ENCODE results near the gene NECAB3. TPM values are rescaled to one million over a fixed set of nuclear protein-coding genes. Genes with fewer than 3 reads are reported as not detected.

Gene NECAB3
- total and polyA plus RNA-seq, 7 donors: 27.1 to 50.1 (median 44.6) TPM

DNA sequence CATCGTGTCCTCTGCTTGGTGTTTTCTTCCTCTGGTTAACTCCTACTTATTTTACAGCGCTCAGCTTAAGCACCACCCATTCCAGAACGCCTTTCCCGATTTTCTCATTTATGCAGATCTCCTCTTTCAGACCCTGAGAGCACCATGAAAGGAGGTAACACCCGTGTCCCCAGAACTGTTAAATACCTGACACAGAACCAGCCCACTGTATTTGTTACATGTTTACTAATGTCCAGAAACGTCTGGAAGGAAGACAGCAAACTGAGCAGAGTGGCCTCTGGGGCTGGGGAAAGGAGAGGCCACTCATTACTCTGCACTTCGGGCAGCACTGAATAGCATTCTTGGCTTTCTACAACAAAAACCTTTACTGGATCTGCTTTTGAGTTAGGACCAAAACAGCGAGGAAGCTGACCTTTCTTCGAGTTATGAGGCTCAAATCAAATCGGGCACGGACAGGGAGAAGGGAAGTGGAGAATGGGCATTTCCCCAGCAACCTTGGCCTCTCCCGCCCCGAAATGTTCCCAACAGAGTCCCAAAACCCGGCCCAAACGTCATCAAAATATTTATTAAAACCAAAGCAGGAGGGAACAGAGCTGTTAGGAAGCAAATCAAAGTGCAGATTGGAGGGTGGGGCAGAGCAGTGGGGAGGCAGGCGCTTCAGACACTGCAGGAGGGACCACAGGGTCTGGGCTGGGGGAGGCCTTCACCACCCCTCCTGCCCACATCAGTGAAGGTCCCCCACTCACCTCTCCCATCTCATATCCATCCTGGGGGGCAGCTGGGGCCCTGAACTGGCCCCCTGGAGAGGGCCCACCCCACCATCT lies 1.1 kb upstream of the NECAB3 start:
- intact Hi-C loops (cut with DNase I): no loop called here
- peaks cover 0 to 40% (median 39%) of the 10 kb centered on the region in 4 donors for H3K4me1 ChIP-seq

DNA sequence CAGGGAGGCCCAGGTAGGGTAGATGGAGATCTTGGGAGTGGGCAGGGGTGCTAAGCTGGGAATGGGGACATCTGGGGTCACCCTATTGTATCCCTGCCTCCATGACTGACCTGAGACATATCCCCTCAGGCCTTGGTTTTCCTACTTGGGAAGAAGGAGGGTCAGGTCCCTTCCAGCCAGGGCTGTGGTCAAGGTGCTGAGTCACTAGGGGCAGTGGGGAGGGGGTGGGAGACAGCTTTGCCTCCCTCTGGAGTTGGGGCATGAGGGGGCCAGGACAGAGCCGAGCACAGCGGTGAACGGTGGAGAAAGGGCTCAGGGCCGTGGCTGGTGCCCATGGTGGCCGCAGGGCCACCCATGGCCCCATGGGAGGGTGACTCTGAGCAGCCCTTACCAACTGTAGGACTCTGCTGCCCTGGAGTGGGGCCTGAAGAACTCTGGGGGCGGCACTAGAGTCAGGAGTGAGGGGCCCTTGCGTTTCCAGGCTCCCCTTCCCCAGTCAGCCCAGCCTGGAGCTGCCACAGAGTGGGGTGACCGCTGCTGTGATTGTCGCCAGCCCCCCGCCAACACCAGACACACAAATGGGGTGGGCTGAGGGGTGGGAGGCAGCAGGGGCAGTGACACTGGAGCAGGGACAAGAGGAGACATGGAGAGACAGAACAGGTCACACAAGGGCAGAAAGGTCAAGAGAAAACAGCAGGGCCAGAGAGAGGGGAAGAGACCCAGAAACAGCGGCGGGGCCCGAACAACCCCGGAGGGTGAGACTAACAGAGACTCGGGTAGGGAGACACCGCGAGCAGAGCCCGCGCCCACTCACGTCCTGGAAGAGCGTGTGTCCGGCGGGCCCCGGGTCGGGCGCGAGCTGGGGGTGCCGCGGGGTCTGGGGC lies 576 bp downstream of the NECAB3 start:
- peak overlapping the region; percentile 89 to 96 (median 94) for H3K27ac ChIP-seq
- H3K4me3 ChIP-seq: peak overlapping the region; percentile 55 to 83 (median 74)
- TF ChIP-seq, protein P1, sequence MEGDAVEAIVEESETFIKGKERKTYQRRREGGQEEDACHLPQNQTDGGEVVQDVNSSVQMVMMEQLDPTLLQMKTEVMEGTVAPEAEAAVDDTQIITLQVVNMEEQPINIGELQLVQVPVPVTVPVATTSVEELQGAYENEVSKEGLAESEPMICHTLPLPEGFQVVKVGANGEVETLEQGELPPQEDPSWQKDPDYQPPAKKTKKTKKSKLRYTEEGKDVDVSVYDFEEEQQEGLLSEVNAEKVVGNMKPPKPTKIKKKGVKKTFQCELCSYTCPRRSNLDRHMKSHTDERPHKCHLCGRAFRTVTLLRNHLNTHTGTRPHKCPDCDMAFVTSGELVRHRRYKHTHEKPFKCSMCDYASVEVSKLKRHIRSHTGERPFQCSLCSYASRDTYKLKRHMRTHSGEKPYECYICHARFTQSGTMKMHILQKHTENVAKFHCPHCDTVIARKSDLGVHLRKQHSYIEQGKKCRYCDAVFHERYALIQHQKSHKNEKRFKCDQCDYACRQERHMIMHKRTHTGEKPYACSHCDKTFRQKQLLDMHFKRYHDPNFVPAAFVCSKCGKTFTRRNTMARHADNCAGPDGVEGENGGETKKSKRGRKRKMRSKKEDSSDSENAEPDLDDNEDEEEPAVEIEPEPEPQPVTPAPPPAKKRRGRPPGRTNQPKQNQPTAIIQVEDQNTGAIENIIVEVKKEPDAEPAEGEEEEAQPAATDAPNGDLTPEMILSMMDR (IDR thresholded peaks at IDR 0.05): no peak
- TF ChIP-seq POLR2AphosphoS5 (IDR thresholded peaks at IDR 0.05) (no peak), EP300 (IDR thresholded peaks at IDR 0.05) (no peak), POLR2A (IDR thresholded peaks at IDR 0.05) (no peak)
- no peaks in the 10 kb centered on the region for H3K9me3 ChIP-seq
- H3K4me1 ChIP-seq: peaks cover 0 to 40% (median 40%) of the 10 kb centered on the region in 4 donors
- peaks cover 0 to 30% (median 6%) of the 10 kb centered on the region in 4 donors for H3K36me3 ChIP-seq
- peak; percentile 68 for DNase-seq
- WGBS, 2 donors: 7 to 22% methylated on average over 29 of the region's 29 CpGs
- H3K27me3 ChIP-seq: no peaks in the 10 kb centered on the region
- intact Hi-C loops (cut with DNase I): loop anchor here (5.0 kb wide), 1 partner anchor 139 kb away; the partner anchor contains the start of gene CHMP4B

More for the DNA sequence above, 1.1 kb upstream of the NECAB3 start:
- 19 to 61% methylated on average over 16 of the region's 16 CpGs for WGBS, 2 donors
- peak in 3 of 4 donors; percentile 34 to 49 (median 38) for TF ChIP-seq POLR2AphosphoS5 (IDR thresholded peaks at IDR 0.05)
- TF ChIP-seq EP300 (IDR thresholded peaks at IDR 0.05): no peak
- H3K27ac ChIP-seq: peak overlapping the region; percentile 89 to 96 (median 94)
- DNase-seq: peak; percentile 86
- peak overlapping the region; percentile 32 to 83 (median 68) for H3K4me3 ChIP-seq
- peaks cover 0 to 14% (median 4%) of the 10 kb centered on the region in 4 donors for H3K36me3 ChIP-seq
- H3K9me3 ChIP-seq: no peaks in the 10 kb centered on the region
- no peaks in the 10 kb centered on the region for H3K27me3 ChIP-seq

DNA sequence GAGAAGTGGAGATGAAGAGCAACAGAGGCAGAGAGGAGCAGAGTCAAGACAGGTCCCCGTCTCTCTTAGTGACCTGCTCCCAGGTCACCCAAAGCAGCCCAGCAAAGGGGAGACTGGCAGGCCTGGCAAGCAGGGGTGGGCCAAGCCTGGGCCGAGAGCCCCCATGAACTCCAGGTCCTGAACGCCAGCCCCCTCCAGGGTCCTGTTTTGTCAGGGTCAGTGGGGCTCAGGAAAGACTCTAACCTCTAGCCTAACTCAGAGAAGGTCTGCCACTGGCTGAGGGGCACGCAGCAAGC lies 1.2 kb downstream of the NECAB3 start:
- peak overlapping the region; percentile 55 to 83 (median 74) for H3K4me3 ChIP-seq

DNA sequence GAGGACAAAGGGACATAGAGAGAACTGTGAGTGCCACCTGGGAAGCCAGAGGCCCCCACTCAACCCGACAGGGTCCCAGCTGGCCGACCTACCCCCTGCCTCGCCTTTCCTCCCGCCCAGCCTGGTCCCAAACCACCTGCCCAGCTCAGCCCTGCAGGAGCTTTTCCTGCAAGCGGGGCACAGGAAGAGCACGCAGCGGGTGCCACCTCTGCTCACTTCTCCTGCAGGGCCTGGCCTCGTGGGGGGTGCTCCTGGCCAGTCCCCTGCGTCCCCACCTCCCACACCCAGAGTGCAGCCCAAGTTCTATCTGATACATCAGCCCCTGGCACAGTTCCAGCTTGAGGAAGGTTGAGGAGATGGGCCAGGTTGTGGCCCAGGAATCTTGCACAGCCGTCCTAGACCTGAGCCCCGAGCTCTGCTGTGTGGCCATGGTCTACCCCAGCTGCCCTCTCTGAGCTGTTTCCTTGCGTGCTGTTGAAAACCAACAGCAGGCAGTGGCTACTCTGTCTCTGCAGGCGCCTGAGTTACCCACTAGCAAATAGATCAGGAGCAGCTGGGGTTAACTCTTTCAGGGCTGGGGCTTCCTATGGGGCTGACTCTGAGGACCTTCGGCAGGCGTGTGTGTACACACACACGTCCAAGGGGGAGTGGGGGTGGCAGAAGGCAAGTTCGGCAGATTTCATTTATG lies 1.7 kb downstream of the NECAB3 start:
- TF ChIP-seq, protein P1 (IDR thresholded peaks at IDR 0.05): no peak
- TF ChIP-seq EP300 (IDR thresholded peaks at IDR 0.05) (no peak), POLR2A (IDR thresholded peaks at IDR 0.05) (no peak), POLR2AphosphoS5 (IDR thresholded peaks at IDR 0.05) (no peak)

More for the DNA sequence above, 1.2 kb downstream of the NECAB3 start:
- Histone ChIP-seq H3K36me3 (peaks cover 0 to 30% (median 6%) of the 10 kb centered on the region in 4 donors), H3K9me3 (no peaks in the 10 kb centered on the region), H3K27me3 (no peaks in the 10 kb centered on the region), H3K27ac (peak overlapping the region; percentile 89 to 96 (median 94)), H3K4me1 (peaks cover 0 to 46% (median 45%) of the 10 kb centered on the region in 4 donors)
- intact Hi-C loops (cut with DNase I): loop anchor here (5.0 kb wide), 1 partner anchor 139 kb away; the partner anchor contains the start of gene CHMP4B
- DNase-seq: no peak
- TF ChIP-seq POLR2A (IDR thresholded peaks at IDR 0.05) (no peak), POLR2AphosphoS5 (IDR thresholded peaks at IDR 0.05) (no peak), EP300 (IDR thresholded peaks at IDR 0.05) (no peak)
- TF ChIP-seq, protein P1 (IDR thresholded peaks at IDR 0.05): no peak
- WGBS, 2 donors: 64 to 88% methylated on average over 4 of the region's 4 CpGs

More for the DNA sequence above, 1.7 kb downstream of the NECAB3 start:
- H3K4me1 ChIP-seq: peaks cover 0 to 51% (median 48%) of the 10 kb centered on the region in 4 donors
- peak overlapping the region; percentile 89 to 96 (median 94) for H3K27ac ChIP-seq
- 49 to 75% methylated on average over 17 of the region's 17 CpGs for WGBS, 2 donors
- intact Hi-C loops (cut with DNase I): loop anchor here (5.0 kb wide), 1 partner anchor 140 kb away; the partner anchor contains the start of gene CHMP4B
- peaks cover 0 to 30% (median 6%) of the 10 kb centered on the region in 4 donors for H3K36me3 ChIP-seq
- H3K9me3 ChIP-seq: no peaks in the 10 kb centered on the region
- DNase-seq: peak; percentile 69
- peak overlapping the region; percentile 55 to 83 (median 74) for H3K4me3 ChIP-seq
- no peaks in the 10 kb centered on the region for H3K27me3 ChIP-seq
